GM10266 (cell line): ENCODE results near the gene PLXNC1.

Source experiments
- DNase-seq: peaks from one replicate; pipeline ENCODE4 v3.0.0; 2012; ENCODE audit errors: extremely low spot score
- CTCF ChIP-seq: IDR thresholded peaks from 2 replicates; pipeline ENCODE4 v1.5.1; 2012; ENCODE audit warnings: mild to moderate bottlenecking, low read depth; ENCODE audit not compliant: control insufficient read depth, insufficient read depth; ENCODE audit errors: missing control alignments

The PLXNC1 gene

GRCh38 chr12:94336211-94336925, 188.0 kb downstream of the PLXNC1 start:
- DNase-seq: no peak
- no peak for TF ChIP-seq CTCF

- no peak for DNase-seq
- no peak for TF ChIP-seq CTCF
Observed at GRCh38 chr12:94338006-94338794, 189.8 kb downstream of the PLXNC1 start.

- no peak for DNase-seq
- TF ChIP-seq CTCF: no peak
Observed at GRCh38 chr12:94340573-94340972, 192.2 kb downstream of the PLXNC1 start.

- DNase-seq: no peak
- no peak for TF ChIP-seq CTCF
Observed at GRCh38 chr12:94353130-94353529, 204.8 kb downstream of the PLXNC1 start.
